H1 (cell line): ENCODE measurements around the gene NTRK1. TPM values are rescaled to one million over a fixed set of nuclear protein-coding genes. Genes with fewer than 3 reads are reported as not detected.

Source experiments
- ASH2L ChIP-seq: fragments of 200-600, 300-600 bp; sonication (generic); IDR thresholded peaks from one replicate; pipeline ENCODE4 v1.7.1; 2017; ENCODE audit warnings: low read length
- BACH1 ChIP-seq: IDR thresholded peaks from 2 replicates; pipeline ENCODE4 v1.6.1; 2012; ENCODE audit warnings: low read length, improper control_type of control experiment
- EP300 ChIP-seq, 2 experiments: IDR thresholded peaks; 1 replicate in 1 of 2; 2 replicates in 1 of 2; pipeline ENCODE4 v1.6.1; 2011 to 2012; ENCODE audit warnings: low read depth in 2 of 2, low read length in 2 of 2, mild to moderate bottlenecking in 2 of 2, borderline replicate concordance in 1 of 2, inconsistent platforms in 1 of 2, moderate library complexity in 1 of 2
- HDAC6 ChIP-seq: IDR thresholded peaks from one replicate; pipeline ENCODE4 v1.7.1; 2012; ENCODE audit warnings: low read depth, mild to moderate bottlenecking, inconsistent platforms, low read length, moderate library complexity
- MAFK ChIP-seq: IDR thresholded peaks from 2 replicates; pipeline ENCODE4 v1.6.1; 2012; ENCODE audit warnings: low read depth, mild to moderate bottlenecking, improper control_type of control experiment, low read length
- NANOG ChIP-seq: IDR thresholded peaks from 2 replicates; pipeline ENCODE4 v1.6.1; 2011; ENCODE audit warnings: low read length, low read depth, mild to moderate bottlenecking, inconsistent platforms; ENCODE audit not compliant: insufficient read depth, poor library complexity, severe bottlenecking
- NRF1 ChIP-seq: IDR thresholded peaks from 2 replicates; pipeline ENCODE4 v1.6.1; 2011; ENCODE audit warnings: mild to moderate bottlenecking, low read depth, low read length, improper control_type of control experiment
- PHF8 ChIP-seq: fragments of 200-600 bp; sonication (generic); conservative IDR thresholded peaks from 2 replicates; pipeline ENCODE4 v1.7.1; 2012; ENCODE audit warnings: low read depth, mild to moderate bottlenecking, inconsistent platforms, low read length, moderate library complexity
- POLR2A ChIP-seq, 2 experiments: IDR thresholded peaks; 1 replicate in 1 of 2; 2 replicates in 1 of 2; pipeline ENCODE4 v1.6.1; 2011; ENCODE audit warnings: low read depth in 2 of 2, low read length in 2 of 2, mild to moderate bottlenecking in 2 of 2; ENCODE audit errors: control extremely low read depth in 1 of 2
- POLR2AphosphoS5 ChIP-seq: IDR thresholded peaks from 2 replicates; pipeline ENCODE4 v1.6.1; 2011; ENCODE audit warnings: low read depth, low read length
- RBBP5 ChIP-seq: IDR thresholded peaks from 2 replicates; pipeline ENCODE4 v1.7.1; 2012; ENCODE audit warnings: low read depth, mild to moderate bottlenecking, inconsistent platforms, low read length, moderate library complexity, borderline replicate concordance
- SP2 ChIP-seq: IDR thresholded peaks from 2 replicates; pipeline ENCODE4 v1.6.1; 2012; ENCODE audit warnings: mild to moderate bottlenecking, low read length, inconsistent platforms
- SP4 ChIP-seq: IDR thresholded peaks from 2 replicates; pipeline ENCODE4 v1.6.1; 2012; ENCODE audit warnings: low read length, inconsistent platforms
- SRF ChIP-seq: IDR thresholded peaks from 2 replicates; pipeline ENCODE4 v1.6.1; 2011; ENCODE audit warnings: mild to moderate bottlenecking, low read depth, low read length, moderate library complexity
- SUZ12 ChIP-seq: fragments of 200-600 bp; sonication (generic); IDR thresholded peaks from 2 replicates; pipeline ENCODE4 v1.6.1; 2012; ENCODE audit warnings: mild to moderate bottlenecking, inconsistent platforms, low read length, moderate library complexity, mixed read lengths
- TAF1 ChIP-seq: IDR thresholded peaks from 2 replicates; pipeline ENCODE4 v1.6.1; 2011; ENCODE audit warnings: mild to moderate bottlenecking, low read depth, low read length
- TAF7 ChIP-seq: optimal IDR thresholded peaks from 2 replicates; pipeline ENCODE3; 2011; ENCODE audit warnings: low read depth, mild to moderate bottlenecking, inconsistent platforms, low read length, moderate library complexity, borderline replicate concordance
- TCF12 ChIP-seq: IDR thresholded peaks from 2 replicates; pipeline ENCODE4 v1.6.1; 2011; ENCODE audit warnings: low read depth, mild to moderate bottlenecking, low read length
- polyA plus RNA-seq, 7 experiments: library from polyadenylated mRNA; depleted of rRNA in 3 of 7; stranded (reverse) in 5 of 7; unstranded in 2 of 7; fragments of >200 nt in 5 of 7; fragments of 200-250 nt in 2 of 7; gene quantifications; 1 replicate in 5 of 7; 2 replicates in 1 of 7; 4 replicates in 1 of 7; pipeline versions ENCODE4 v1.2.1 to v1.2.3, GENCODE V29; 2011 to 2013; ENCODE audit warnings: missing spikeins in 2 of 7, mixed read lengths in 2 of 7
- total RNA-seq: library from RNA; stranded (reverse); fragmentation: NEBNext Ultra II Directional; extraction: Animal tissue kit (Norgen Biotek cat#: 25700); gene quantifications from 2 replicates; pipeline ENCODE4 v1.2.1, GENCODE V29; 2021
- TF ChIP-seq, protein P1 (sequence below): IDR thresholded peaks from 2 replicates; pipeline ENCODE4 v1.6.1; 2012; ENCODE audit warnings: inconsistent platforms
- TF ChIP-seq, protein P2 (sequence below): IDR thresholded peaks from 2 replicates; pipeline ENCODE4 v1.6.1; 2011; ENCODE audit warnings: low read depth, mild to moderate bottlenecking, low read length; ENCODE audit not compliant: insufficient read depth
- TF ChIP-seq, protein P3 (sequence below): IDR thresholded peaks from 2 replicates; pipeline ENCODE4 v1.6.1; 2011; ENCODE audit warnings: low read length, improper control_type of control experiment
- TF ChIP-seq, protein P4 (sequence below): IDR thresholded peaks from 2 replicates; pipeline ENCODE4 v1.6.1; 2012; ENCODE audit warnings: inconsistent platforms

Gene NTRK1
- total and polyA plus RNA-seq, 2 of the 8 experiments (the other 6 are each of a cell fraction or from before 2014, with no cell fraction given), result 0.12 to 0.24 TPM

DNA sequence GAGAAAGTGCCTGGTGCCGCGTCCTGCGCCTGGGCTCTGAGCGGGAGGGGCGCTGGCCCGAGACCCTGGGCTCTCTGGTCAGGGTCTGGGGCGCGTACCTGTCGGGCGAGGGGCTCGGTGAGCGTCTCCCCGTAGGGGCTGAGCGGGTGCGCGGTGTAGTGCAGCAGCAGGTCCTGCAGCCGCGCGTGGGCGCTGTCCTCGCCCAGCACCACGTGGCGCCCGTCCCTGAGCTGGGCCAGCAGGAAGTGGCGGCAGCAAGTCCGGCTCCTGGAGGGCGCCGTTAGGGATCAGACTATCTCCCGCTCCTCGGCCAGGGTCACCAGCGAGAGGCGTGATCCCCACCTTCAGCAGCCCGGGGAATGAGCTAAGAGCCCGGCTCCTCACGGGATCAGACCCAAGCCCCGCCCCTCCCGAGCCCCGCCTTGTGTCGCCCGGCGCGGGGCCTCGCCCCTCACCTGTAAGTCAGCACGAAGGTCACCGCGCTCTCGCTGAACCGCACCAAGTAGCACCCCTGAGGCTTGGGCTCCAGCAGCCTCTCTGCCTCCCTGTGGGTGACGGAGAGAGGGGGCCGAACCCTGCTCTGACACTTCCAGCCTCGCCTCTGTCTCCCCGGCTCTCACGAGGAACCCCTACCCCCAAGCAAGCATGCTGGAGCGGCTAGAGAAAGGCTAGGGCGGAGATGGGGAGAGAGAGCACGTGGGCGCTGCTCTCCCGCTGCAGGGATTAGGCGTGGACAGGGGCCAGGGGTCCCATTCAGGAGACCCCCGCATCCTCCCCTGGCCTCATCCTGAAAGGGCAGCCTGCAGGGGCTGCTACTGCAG, 46.7 kb upstream of the NTRK1 start (continued):
- TF ChIP-seq POLR2AphosphoS5 (peak; percentile 72; the same call in 1 of the 2 replicates), NANOG (no peak), TAF7 (no peak), PHF8 (peak; percentile 45; the same call in 1 of the 2 replicates), MAFK (no peak), EP300 (IDR thresholded peaks at IDR 0.05; ENCODE audit: borderline replicate concordance in 1 of 2, low read depth in 2 of 2, low read length in 2 of 2) (no peak), BACH1 (peak; percentile 31; the same call in 1 of the 2 replicates), TCF12 (no peak), SRF (no peak), HDAC6 (no peak), SP4 (no peak), SP2 (no peak), NRF1 (no peak), ASH2L (peak; percentile 28), RBBP5 (no peak; the same call in 1 of the 2 replicates), POLR2A (IDR thresholded peaks at IDR 0.05; ENCODE audit: control extremely low read depth in 1 of 2, low read depth in 2 of 2, low read length in 2 of 2) (peak in 1 of 2 experiments; percentile 75; a peak in 2 of 3 replicates), TAF1 (peak; percentile 58; the same call in 1 of the 2 replicates), SUZ12 (peak; percentile 45; the same call in 1 of the 2 replicates)
- TF ChIP-seq, protein P1, sequence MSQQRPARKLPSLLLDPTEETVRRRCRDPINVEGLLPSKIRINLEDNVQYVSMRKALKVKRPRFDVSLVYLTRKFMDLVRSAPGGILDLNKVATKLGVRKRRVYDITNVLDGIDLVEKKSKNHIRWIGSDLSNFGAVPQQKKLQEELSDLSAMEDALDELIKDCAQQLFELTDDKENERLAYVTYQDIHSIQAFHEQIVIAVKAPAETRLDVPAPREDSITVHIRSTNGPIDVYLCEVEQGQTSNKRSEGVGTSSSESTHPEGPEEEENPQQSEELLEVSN, result peak; percentile 91
- TF ChIP-seq, protein P2, sequence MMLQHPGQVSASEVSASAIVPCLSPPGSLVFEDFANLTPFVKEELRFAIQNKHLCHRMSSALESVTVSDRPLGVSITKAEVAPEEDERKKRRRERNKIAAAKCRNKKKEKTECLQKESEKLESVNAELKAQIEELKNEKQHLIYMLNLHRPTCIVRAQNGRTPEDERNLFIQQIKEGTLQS, result no peak
- TF ChIP-seq, protein P3, sequence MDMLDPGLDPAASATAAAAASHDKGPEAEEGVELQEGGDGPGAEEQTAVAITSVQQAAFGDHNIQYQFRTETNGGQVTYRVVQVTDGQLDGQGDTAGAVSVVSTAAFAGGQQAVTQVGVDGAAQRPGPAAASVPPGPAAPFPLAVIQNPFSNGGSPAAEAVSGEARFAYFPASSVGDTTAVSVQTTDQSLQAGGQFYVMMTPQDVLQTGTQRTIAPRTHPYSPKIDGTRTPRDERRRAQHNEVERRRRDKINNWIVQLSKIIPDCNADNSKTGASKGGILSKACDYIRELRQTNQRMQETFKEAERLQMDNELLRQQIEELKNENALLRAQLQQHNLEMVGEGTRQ, result peak; percentile 58
- TF ChIP-seq, protein P4, sequence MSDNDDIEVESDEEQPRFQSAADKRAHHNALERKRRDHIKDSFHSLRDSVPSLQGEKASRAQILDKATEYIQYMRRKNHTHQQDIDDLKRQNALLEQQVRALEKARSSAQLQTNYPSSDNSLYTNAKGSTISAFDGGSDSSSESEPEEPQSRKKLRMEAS, result peak; percentile 99
